GM12878 (cell line): ENCODE data around the gene KRT80. TPM values are rescaled to one million over a fixed set of nuclear protein-coding genes. Genes with fewer than 3 reads are reported as not detected.

Experiments used
- ATAC-seq: fragments of 200-7000 bp; cut with Tn5 transposase; 3 replicates; pipeline ENCODE4 v1.9.1; 2020; ENCODE audit warnings: mild to moderate bottlenecking, moderate library complexity
- BruUV-seq: library from RNA; stranded (reverse); fragments of 400-500 nt; replicated peaks from 2 replicates; lab custom pipeline; 2021; lab: Mats Ljungman, UMichigan
- CTCF ChIA-PET: fragments of 300-600 bp; sonication (Branson Sonifier 250); formaldehyde crosslinking; extraction: SDS; loops from one replicate; lab custom pipeline; 2021; ENCODE audit warnings: inconsistent platforms; lab: Yijun Ruan, JAX
- POLR2A ChIA-PET: fragments of 350-600 bp; formaldehyde crosslinking; extraction: SDS; loops from one replicate; lab custom pipeline; 2021; ENCODE audit warnings: inconsistent platforms; lab: Charles Lee
- RAD21 ChIA-PET: fragments of 300-600 bp; sonication (Branson Sonifier 250); formaldehyde crosslinking; loops from one replicate; lab custom pipeline; 2023; ENCODE audit warnings: antibody characterized with exemption; ENCODE audit not compliant: unreplicated experiment; lab: Charles Lee
- SMC1A ChIA-PET: fragments of 300-600 bp; sonication (Branson Sonifier 250); formaldehyde crosslinking; loops from one replicate; lab custom pipeline; 2023; ENCODE audit not compliant: unreplicated experiment, uncharacterized antibody; lab: Charles Lee
- DNase-seq: peaks from one replicate; pipeline ENCODE4 v3.0.0-alpha.2; 2011; ENCODE audit warnings: low read depth, low spot score
- FAIRE-seq: peaks from 3 replicates; lab custom pipeline; 2011; peaks lifted over from hg19 to GRCh38; lab: Jason Lieb, UNC
- H2AFZ ChIP-seq: 2 replicates; pipeline ENCODE4 v1.6.0; 2011; ENCODE audit warnings: low read depth, low read length, control low read depth; ENCODE audit not compliant: control insufficient read depth
- H3K27ac ChIP-seq: 2 replicates; pipeline ENCODE4 v1.5.1; 2011; ENCODE audit warnings: control low read depth; ENCODE audit not compliant: control insufficient read depth, insufficient read depth
- H3K27me3 ChIP-seq, 2 experiments: replicated peaks in 1 of 2; 2 replicates each; pipeline versions ENCODE4 v1.6.0 to v1.6.1; 2011; ENCODE audit warnings: low read length in 1 of 2; ENCODE audit not compliant: control insufficient read depth in 2 of 2, insufficient read depth in 2 of 2
- H3K36me3 ChIP-seq, 2 experiments: 2 replicates each; pipeline ENCODE4 v1.5.1; 2011; ENCODE audit warnings: low read length in 1 of 2; ENCODE audit not compliant: control insufficient read depth in 2 of 2, insufficient read depth in 2 of 2
- H3K4me1 ChIP-seq: 2 replicates; pipeline ENCODE4 v1.6.1; 2011; ENCODE audit warnings: mild to moderate bottlenecking, low read length, moderate library complexity, mixed read lengths; ENCODE audit not compliant: control insufficient read depth, insufficient read depth
- H3K4me2 ChIP-seq: 2 replicates; pipeline ENCODE4 v1.6.0; 2011; ENCODE audit warnings: control low read depth; ENCODE audit not compliant: control insufficient read depth, insufficient read depth
- H3K4me3 ChIP-seq: fragments of 200-600 bp; sonication (generic); 2 replicates; pipeline ENCODE4 v1.5.1; 2016
- H3K79me2 ChIP-seq: 2 replicates; pipeline ENCODE4 v1.6.0; 2011; ENCODE audit warnings: low read length; ENCODE audit not compliant: control insufficient read depth, insufficient read depth
- H3K9ac ChIP-seq: 2 replicates; pipeline ENCODE4 v1.8.0; 2011; ENCODE audit warnings: low read length, control low read depth, mixed read lengths; ENCODE audit not compliant: control insufficient read depth, insufficient read depth
- H3K9me3 ChIP-seq: replicated peaks from 3 replicates; pipeline ENCODE4 v1.5.1; 2011; ENCODE audit warnings: mild to moderate bottlenecking, low read length; ENCODE audit not compliant: control insufficient read depth, insufficient read depth
- H4K20me1 ChIP-seq: 2 replicates; pipeline ENCODE4 v1.6.0; 2011; ENCODE audit not compliant: control insufficient read depth, insufficient read depth
- CHD2 ChIP-seq: IDR thresholded peaks from 2 replicates; pipeline ENCODE4 v1.6.1; 2011; ENCODE audit warnings: low read depth, low read length, improper control_type of control experiment, borderline replicate concordance
- E2F4 ChIP-seq: IDR thresholded peaks from 2 replicates; pipeline ENCODE4 v1.6.1; 2012; ENCODE audit warnings: low read depth, low read length, improper control_type of control experiment
- EP300 ChIP-seq, 2 experiments: fragments of 150-350 bp in 1 of 2; IDR thresholded peaks; 2 replicates each; pipeline ENCODE4 v1.6.1; 2011 to 2012; ENCODE audit warnings: low read depth in 2 of 2, low read length in 2 of 2, borderline replicate concordance in 1 of 2, improper control_type of control experiment in 1 of 2, inconsistent platforms in 1 of 2; ENCODE audit not compliant: control insufficient read depth in 1 of 2
- GATAD2B ChIP-seq: fragments of 450-650 bp; conservative IDR thresholded peaks from 2 replicates; pipeline ENCODE4 v1.6.1; 2017; ENCODE audit warnings: low read depth, mild to moderate bottlenecking, moderate library complexity
- PKNOX1 ChIP-seq: fragments of 450-650 bp; IDR thresholded peaks from 2 replicates; pipeline ENCODE4 v1.6.1; 2016; ENCODE audit warnings: mild to moderate bottlenecking
- YY1 ChIP-seq: IDR thresholded peaks from 2 replicates; pipeline ENCODE4 v1.6.1; 2011; ENCODE audit warnings: low read depth, mild to moderate bottlenecking, low read length
- ZNF384 ChIP-seq: IDR thresholded peaks from 2 replicates; pipeline ENCODE4 v1.6.1; 2012; ENCODE audit warnings: low read depth, mild to moderate bottlenecking, low read length, improper control_type of control experiment, borderline replicate concordance
- ZZZ3 ChIP-seq: IDR thresholded peaks from 2 replicates; pipeline ENCODE4 v1.6.1; 2011; ENCODE audit warnings: low read depth; ENCODE audit not compliant: control insufficient read depth, insufficient read length
- WGBS: methylation state at CpG from one replicate; pipeline ENCODE4 v1.1.6; 2016; ENCODE audit warnings: low lambda C conversion rate; ENCODE audit not compliant: insufficient replicate concordance, insufficient coverage; ENCODE audit errors: missing lambda C conversion rate; 5-methylcytosine and 5-hydroxymethylcytosine counted together
- in situ Hi-C: fragments of 300-500 bp; cut with MboI; formaldehyde crosslinking; loops from 9 replicates; pipeline ENCODE4 v1.14.3; 2018; ENCODE audit warnings: mixed read lengths
- intact Hi-C: fragments of 100-400 bp; cut with micrococcal nuclease; formaldehyde crosslinking; loops from one replicate; pipeline ENCODE4 v1.14.2; 2022; ENCODE audit not compliant: unreplicated experiment
- polyA plus RNA-seq, 11 experiments: library from polyadenylated mRNA; depleted of rRNA in 4 of 11; unstranded in 6 of 11; stranded (reverse) in 5 of 11; fragments of >200 nt; fragmentation: Nextera tagmentation in 4 of 11; fragmentation: Illumina TruSeq in 1 of 11; extraction: Ambion mirVana in 4 of 11; extraction: Trizol in 1 of 11; gene quantifications; 1 replicate in 1 of 11; 2 replicates in 10 of 11; pipeline versions ENCODE4 v1.2.1 to v1.2.3, GENCODE V29; 2011 to 2016; ENCODE audit warnings: inconsistent platforms in 2 of 11, missing spikeins in 2 of 11, low read depth in 1 of 11
- total RNA-seq, 4 experiments: library from RNA; depleted of rRNA in 3 of 4; stranded (reverse); fragments of >200 nt in 3 of 4; fragmentation: Illumina TruSeq in 1 of 4; extraction: Trizol in 1 of 4; gene quantifications; 2 replicates each; pipeline versions ENCODE4 v1.2.1 to v1.2.3, GENCODE V29; 2013 to 2021
- TF ChIP-seq, protein P1 (sequence below): IDR thresholded peaks from 2 replicates; pipeline ENCODE4 v1.6.1; 2011; ENCODE audit warnings: borderline replicate concordance, low read depth, mild to moderate bottlenecking, moderate library complexity, mixed read lengths, low read length; ENCODE audit not compliant: insufficient read depth; ENCODE audit errors: extremely low read length
- TF ChIP-seq, protein P2 (sequence below): fragments of 150-350 bp; IDR thresholded peaks from 2 replicates; pipeline ENCODE4 v1.6.1; 2016; ENCODE audit warnings: low read depth, low read length
- TF ChIP-seq, protein P3 (sequence below): IDR thresholded peaks from 2 replicates; pipeline ENCODE4 v1.6.1; 2011; ENCODE audit warnings: borderline replicate concordance, low read depth, mild to moderate bottlenecking, moderate library complexity, low read length; ENCODE audit not compliant: insufficient read depth, poor library complexity, severe bottlenecking

Gene KRT80
- total and polyA plus RNA-seq, 10 of the 15 experiments (the other 5 are each of a cell fraction or from before 2014, with no cell fraction given): 0.01 TPM; not detected in 9

DNA sequence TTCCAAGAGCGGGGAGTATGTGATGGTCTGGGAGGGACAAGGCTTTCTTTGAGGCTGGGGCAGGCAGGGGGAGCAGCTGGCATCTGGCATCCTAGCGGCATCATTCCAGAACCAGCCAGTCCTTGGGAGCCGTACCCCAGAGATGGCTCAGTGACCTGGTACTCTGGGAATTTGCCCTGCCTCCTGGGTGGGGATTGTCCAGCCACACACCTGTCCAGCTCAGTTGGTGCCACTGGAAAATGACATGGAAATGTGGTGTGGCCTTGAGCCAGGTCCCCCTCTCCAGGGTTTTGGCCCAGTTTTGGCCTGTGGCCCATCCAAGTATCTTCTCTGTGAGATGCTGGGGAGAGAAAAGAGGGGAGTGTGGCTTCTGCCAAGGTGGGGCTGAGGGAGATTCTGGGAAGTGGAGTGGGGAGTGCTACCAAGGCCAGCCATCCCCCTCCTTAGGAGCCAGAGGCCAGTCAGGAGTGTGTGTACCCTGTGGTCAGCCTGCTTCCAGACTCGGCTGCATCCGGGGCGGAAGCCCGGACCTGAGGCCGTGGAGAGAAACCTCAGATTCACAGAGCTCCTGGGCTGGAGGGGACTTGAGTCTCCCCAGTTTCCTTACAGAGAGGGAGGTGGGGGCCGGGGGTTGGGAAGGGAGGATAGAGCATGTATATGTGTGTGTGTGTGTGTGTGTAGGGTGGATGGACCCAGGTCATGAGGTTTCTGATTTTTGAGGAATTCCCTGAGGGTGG lies 14.7 kb upstream of the KRT80 start:
- in situ Hi-C loops: no loop called here
- BruUV-seq: no TSS peak
- H4K20me1 ChIP-seq: no peaks in the 10 kb centered on the region
- FAIRE-seq: no peak
- H3K36me3 ChIP-seq: no peaks in the 10 kb centered on the region
- TF ChIP-seq ZZZ3 (no peak), GATAD2B (no peak), E2F4 (no peak), ZNF384 (no peak), PKNOX1 (no peak), YY1 (no peak), CHD2 (no peak), EP300 (IDR thresholded peaks at IDR 0.05; ENCODE audit: borderline replicate concordance in 1 of 2, control insufficient read depth in 1 of 2, low read depth in 2 of 2, low read length in 2 of 2) (no peak)
- TF ChIP-seq, protein P1, sequence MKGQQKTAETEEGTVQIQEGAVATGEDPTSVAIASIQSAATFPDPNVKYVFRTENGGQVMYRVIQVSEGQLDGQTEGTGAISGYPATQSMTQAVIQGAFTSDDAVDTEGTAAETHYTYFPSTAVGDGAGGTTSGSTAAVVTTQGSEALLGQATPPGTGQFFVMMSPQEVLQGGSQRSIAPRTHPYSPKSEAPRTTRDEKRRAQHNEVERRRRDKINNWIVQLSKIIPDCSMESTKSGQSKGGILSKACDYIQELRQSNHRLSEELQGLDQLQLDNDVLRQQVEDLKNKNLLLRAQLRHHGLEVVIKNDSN: no peak
- TF ChIP-seq, protein P2, sequence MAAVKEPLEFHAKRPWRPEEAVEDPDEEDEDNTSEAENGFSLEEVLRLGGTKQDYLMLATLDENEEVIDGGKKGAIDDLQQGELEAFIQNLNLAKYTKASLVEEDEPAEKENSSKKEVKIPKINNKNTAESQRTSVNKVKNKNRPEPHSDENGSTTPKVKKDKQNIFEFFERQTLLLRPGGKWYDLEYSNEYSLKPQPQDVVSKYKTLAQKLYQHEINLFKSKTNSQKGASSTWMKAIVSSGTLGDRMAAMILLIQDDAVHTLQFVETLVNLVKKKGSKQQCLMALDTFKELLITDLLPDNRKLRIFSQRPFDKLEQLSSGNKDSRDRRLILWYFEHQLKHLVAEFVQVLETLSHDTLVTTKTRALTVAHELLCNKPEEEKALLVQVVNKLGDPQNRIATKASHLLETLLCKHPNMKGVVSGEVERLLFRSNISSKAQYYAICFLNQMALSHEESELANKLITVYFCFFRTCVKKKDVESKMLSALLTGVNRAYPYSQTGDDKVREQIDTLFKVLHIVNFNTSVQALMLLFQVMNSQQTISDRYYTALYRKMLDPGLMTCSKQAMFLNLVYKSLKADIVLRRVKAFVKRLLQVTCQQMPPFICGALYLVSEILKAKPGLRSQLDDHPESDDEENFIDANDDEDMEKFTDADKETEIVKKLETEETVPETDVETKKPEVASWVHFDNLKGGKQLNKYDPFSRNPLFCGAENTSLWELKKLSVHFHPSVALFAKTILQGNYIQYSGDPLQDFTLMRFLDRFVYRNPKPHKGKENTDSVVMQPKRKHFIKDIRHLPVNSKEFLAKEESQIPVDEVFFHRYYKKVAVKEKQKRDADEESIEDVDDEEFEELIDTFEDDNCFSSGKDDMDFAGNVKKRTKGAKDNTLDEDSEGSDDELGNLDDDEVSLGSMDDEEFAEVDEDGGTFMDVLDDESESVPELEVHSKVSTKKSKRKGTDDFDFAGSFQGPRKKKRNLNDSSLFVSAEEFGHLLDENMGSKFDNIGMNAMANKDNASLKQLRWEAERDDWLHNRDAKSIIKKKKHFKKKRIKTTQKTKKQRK: no peak
- TF ChIP-seq, protein P3, sequence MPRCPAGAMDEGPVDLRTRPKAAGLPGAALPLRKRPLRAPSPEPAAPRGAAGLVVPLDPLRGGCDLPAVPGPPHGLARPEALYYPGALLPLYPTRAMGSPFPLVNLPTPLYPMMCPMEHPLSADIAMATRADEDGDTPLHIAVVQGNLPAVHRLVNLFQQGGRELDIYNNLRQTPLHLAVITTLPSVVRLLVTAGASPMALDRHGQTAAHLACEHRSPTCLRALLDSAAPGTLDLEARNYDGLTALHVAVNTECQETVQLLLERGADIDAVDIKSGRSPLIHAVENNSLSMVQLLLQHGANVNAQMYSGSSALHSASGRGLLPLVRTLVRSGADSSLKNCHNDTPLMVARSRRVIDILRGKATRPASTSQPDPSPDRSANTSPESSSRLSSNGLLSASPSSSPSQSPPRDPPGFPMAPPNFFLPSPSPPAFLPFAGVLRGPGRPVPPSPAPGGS: no peak
- no peak for DNase-seq
- H3K4me3 ChIP-seq: no peak overlapping the region
- POLR2A ChIA-PET: no interaction called here
- intact Hi-C loops: no loop called here
- no peaks in the 10 kb centered on the region for H3K9me3 ChIP-seq
- ATAC-seq: no peak
- 46% methylated on average over 9 of the region's 9 CpGs for WGBS
- SMC1A ChIA-PET: no interaction called here
- H3K9ac ChIP-seq: no peak overlapping the region
- no peak overlapping the region for H3K4me2 ChIP-seq
- no peaks in the 10 kb centered on the region for H3K4me1 ChIP-seq
- RAD21 ChIA-PET: no interaction called here
- no peak overlapping the region for H3K27ac ChIP-seq
- H3K79me2 ChIP-seq: no peaks in the 10 kb centered on the region
- peaks cover 0 to 2% of the 10 kb centered on the region in 2 experiments; a peak in 1 of 4 replicates for H3K27me3 ChIP-seq
- H2AFZ ChIP-seq: no peak overlapping the region
- CTCF ChIA-PET: interaction anchor here (1.3 kb wide), 1 partner anchor 15 kb away, joined by 8 read pairs; no protein-coding TSS in a partner anchor
